Tibial nerve (tissue), 4 donors: ENCODE measurements around the gene COL9A3. TPM values are rescaled to one million over a fixed set of nuclear protein-coding genes. Genes with fewer than 3 reads are reported as not detected.

Source experiments
- DNase-seq, 2 donors: peaks; one replicate each; pipeline ENCODE4 v3.0.0-alpha.2; 2019; ENCODE audit warnings: low spot score in 2 of 2
- H3K27ac ChIP-seq, 4 donors: fragments of 200-600 bp; sonication (generic) in 3 of 4; one replicate each; pipeline ENCODE4 v1.5.1; 2017 to 2019; ENCODE audit warnings: mild to moderate bottlenecking in 1 of 4
- H3K27me3 ChIP-seq, 2 donors: fragments of 200-600 bp; sonication (generic) in 1 of 2; one replicate each; pipeline versions ENCODE4 v1.5.1 to v1.6.0; 2017 to 2019
- H3K36me3 ChIP-seq, 3 donors: fragments of 200-600 bp; sonication (generic); one replicate each; pipeline ENCODE4 v1.5.1; 2018 to 2019
- H3K4me1 ChIP-seq, 4 donors: fragments of 200-600 bp; sonication (generic) in 3 of 4; one replicate each; pipeline ENCODE4 v1.5.1; 2017 to 2019
- H3K4me3 ChIP-seq, 4 donors: fragments of 200-600 bp; sonication (generic) in 3 of 4; one replicate each; pipeline ENCODE4 v1.5.1; 2017 to 2019; ENCODE audit warnings: mild to moderate bottlenecking in 1 of 4, moderate library complexity in 1 of 4
- H3K9me3 ChIP-seq, 4 donors: fragments of 200-600 bp; sonication (generic) in 3 of 4; one replicate each; pipeline ENCODE4 v1.5.1; 2017 to 2019
- CTCF ChIP-seq, 5 experiments: fragments of 200-600 bp in 3 of 5; fragments of 450-650 bp in 2 of 5; sonication (generic) in 3 of 5; IDR thresholded peaks; one replicate each; pipeline ENCODE4 v1.5.1; 2016 to 2019; ENCODE audit warnings: antibody characterized with exemption in 5 of 5, mild to moderate bottlenecking in 3 of 5, moderate library complexity in 2 of 5
- EP300 ChIP-seq, 2 donors: sonication (generic); formaldehyde crosslinking; IDR thresholded peaks; one replicate each; pipeline ENCODE4 v1.6.1; 2017; ENCODE audit warnings: antibody characterized with exemption in 2 of 2, mild to moderate bottlenecking in 1 of 2
- POLR2A ChIP-seq, 2 donors: fragments of 450-650 bp; IDR thresholded peaks; one replicate each; pipeline ENCODE4 v1.6.1; 2017; ENCODE audit warnings: antibody characterized with exemption in 2 of 2, mild to moderate bottlenecking in 2 of 2, moderate library complexity in 2 of 2
- WGBS, 2 donors: methylation state at CpG; one replicate each; pipeline ENCODE4 v1.1.5; 2018; 5-methylcytosine and 5-hydroxymethylcytosine counted together
- total RNA-seq, 4 donors: library from RNA; depleted of rRNA; stranded (reverse); fragments of >200 nt; gene quantifications; one replicate each; pipeline ENCODE4 v1.1.0, GENCODE V29; 2016

The COL9A3 gene
- total RNA-seq, 4 donors from 2014 or later: 51.3 to 81.2 (median 63.5) TPM

GRCh38 chr20:62820208-62820961, 3.5 kb downstream of the COL9A3 start:
- peaks cover 0 to 15% (median 0%) of the 10 kb centered on the region in 3 donors for H3K36me3 ChIP-seq
- no peak overlapping the region for H3K4me3 ChIP-seq
- no peak for DNase-seq
- H3K9me3 ChIP-seq: no peaks in the 10 kb centered on the region
- H3K27me3 ChIP-seq: peaks cover 0 to 9% of the 10 kb centered on the region in 2 donors
- 38 to 64% methylated on average over 19 to 20 of the region's 23 CpGs for WGBS, 2 donors
- H3K27ac ChIP-seq: peak overlapping the region; percentile 67 to 96 (median 86)
- TF ChIP-seq CTCF (IDR thresholded peaks at IDR 0.05) (no peak), POLR2A (IDR thresholded peaks at IDR 0.05) (no peak), EP300 (IDR thresholded peaks at IDR 0.05) (peak in 1 of 2 donors; percentile 46)
- peaks cover 0 to 66% (median 59%) of the 10 kb centered on the region in 4 donors for H3K4me1 ChIP-seq

GRCh38 chr20:62820962-62821725, 4.3 kb downstream of the COL9A3 start:
- DNase-seq: no peak
- Histone ChIP-seq H3K9me3 (no peaks in the 10 kb centered on the region), H3K4me3 (no peak overlapping the region), H3K36me3 (peaks cover 0 to 22% (median 0%) of the 10 kb centered on the region in 3 donors), H3K4me1 (peaks cover 0 to 66% (median 52%) of the 10 kb centered on the region in 4 donors), H3K27me3 (peaks cover 0 to 9% of the 10 kb centered on the region in 2 donors), H3K27ac (peak overlapping the region in 3 of 4 donors; percentile 82 to 96 (median 91))
- TF ChIP-seq POLR2A (IDR thresholded peaks at IDR 0.05) (no peak), CTCF (IDR thresholded peaks at IDR 0.05) (no peak), EP300 (IDR thresholded peaks at IDR 0.05) (no peak)
- WGBS, 2 donors: 79 to 87% methylated on average over 9 to 16 of the region's 19 CpGs

DNA sequence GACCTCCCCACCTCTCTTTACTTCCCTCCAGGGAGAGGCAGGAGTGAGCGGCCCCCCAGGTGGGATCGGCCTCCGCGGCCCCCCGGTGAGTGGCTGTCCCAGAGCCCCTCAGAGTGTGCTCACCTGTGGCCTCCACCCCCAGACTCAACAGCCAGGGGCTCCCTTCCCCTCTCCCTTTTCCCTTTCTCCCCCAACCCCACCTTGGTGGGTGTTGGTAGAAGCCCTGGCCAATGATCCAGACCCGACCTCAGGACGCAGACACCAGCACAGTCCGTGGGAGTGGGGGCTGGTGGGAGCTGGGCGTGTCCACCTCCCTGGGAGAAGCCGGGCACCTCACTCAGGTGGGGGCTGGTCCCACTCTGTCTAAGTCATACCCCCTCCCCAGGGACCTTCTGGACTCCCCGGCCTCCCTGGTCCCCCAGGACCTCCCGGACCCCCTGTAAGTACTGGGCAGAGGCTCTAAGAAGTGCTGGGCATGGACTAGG, 4.9 kb downstream of the COL9A3 start:
- Histone ChIP-seq H3K9me3 (no peaks in the 10 kb centered on the region), H3K4me1 (peaks cover 0 to 63% (median 46%) of the 10 kb centered on the region in 4 donors), H3K27ac (peak overlapping the region in 2 of 4 donors; percentile 91 to 96), H3K27me3 (peaks cover 0 to 5% of the 10 kb centered on the region in 2 donors), H3K4me3 (no peak overlapping the region), H3K36me3 (peaks cover 0 to 28% (median 0%) of the 10 kb centered on the region in 3 donors)
- 86 to 90% methylated on average over 9 to 12 of the region's 12 CpGs for WGBS, 2 donors
- no peak for TF ChIP-seq POLR2A (IDR thresholded peaks at IDR 0.05)
- DNase-seq: no peak

DNA sequence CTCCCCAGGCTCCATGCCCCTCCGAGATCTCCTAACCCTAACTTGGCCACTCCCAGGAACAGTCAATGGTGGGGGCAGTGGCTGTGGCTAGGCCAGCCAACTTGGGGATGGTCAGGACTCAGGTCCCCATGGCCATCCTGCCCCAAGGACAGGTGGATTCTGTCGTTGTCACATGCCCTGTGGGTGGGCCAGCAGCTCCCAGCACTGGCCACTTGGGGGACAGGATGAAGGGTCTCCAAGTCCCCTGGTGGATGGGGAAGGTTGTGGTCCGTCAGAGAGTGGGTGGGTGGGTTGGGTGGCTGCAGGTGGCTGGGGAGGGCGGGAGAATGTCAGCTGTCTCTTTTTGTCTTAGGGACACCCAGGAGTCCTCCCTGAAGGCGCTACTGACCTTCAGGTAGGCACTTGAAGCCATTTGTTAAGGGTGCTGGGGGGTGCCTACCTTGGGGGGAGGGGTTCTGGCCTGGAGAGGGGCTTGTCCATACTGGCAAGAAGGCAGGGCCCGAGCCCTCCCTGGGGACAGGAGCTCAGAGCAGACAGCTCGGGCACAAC, 5.5 kb downstream of the COL9A3 start:
- H3K9me3 ChIP-seq: no peaks in the 10 kb centered on the region
- H3K4me3 ChIP-seq: no peak overlapping the region
- H3K36me3 ChIP-seq: peaks cover 0 to 34% (median 0%) of the 10 kb centered on the region in 3 donors
- peak overlapping the region in 1 of 4 donors; percentile 12 for H3K27ac ChIP-seq
- peaks cover 0 to 59% (median 44%) of the 10 kb centered on the region in 4 donors for H3K4me1 ChIP-seq
- H3K27me3 ChIP-seq: peaks cover 0 to 3% of the 10 kb centered on the region in 2 donors
- DNase-seq: no peak
- 86 to 90% methylated on average over 6 of the region's 7 CpGs for WGBS, 2 donors
- no peak for TF ChIP-seq EP300 (IDR thresholded peaks at IDR 0.05)
- TF ChIP-seq CTCF (IDR thresholded peaks at IDR 0.05): no peak
- no peak for TF ChIP-seq POLR2A (IDR thresholded peaks at IDR 0.05)

GRCh38 chr20:62822788-62823651, 6.2 kb downstream of the COL9A3 start:
- peaks cover 0 to 41% (median 0%) of the 10 kb centered on the region in 3 donors for H3K36me3 ChIP-seq
- H3K27me3 ChIP-seq: no peaks in the 10 kb centered on the region
- H3K4me1 ChIP-seq: peaks cover 0 to 52% (median 38%) of the 10 kb centered on the region in 4 donors
- no peaks in the 10 kb centered on the region for H3K9me3 ChIP-seq
- 82 to 88% methylated on average over 24 of the region's 24 CpGs for WGBS, 2 donors
- DNase-seq: no peak
- H3K27ac ChIP-seq: peak overlapping the region in 2 of 4 donors; percentile 12 to 50
- no peak overlapping the region for H3K4me3 ChIP-seq
- TF ChIP-seq EP300 (IDR thresholded peaks at IDR 0.05) (no peak), CTCF (IDR thresholded peaks at IDR 0.05) (peak in 2 of 5 experiments; percentile 11 to 28), POLR2A (IDR thresholded peaks at IDR 0.05) (no peak)
